Measurements from ENCODE around the gene UGT8.
A peak's percentile ranks its signal among the peaks of the same experiment; 100 is the strongest.
"Not testable (repeated sequence)": the region's sequence is repeated elsewhere in the genome, so short reads cannot be mapped to it uniquely, and the experiment has no call there.

Gene UGT8

DNA sequence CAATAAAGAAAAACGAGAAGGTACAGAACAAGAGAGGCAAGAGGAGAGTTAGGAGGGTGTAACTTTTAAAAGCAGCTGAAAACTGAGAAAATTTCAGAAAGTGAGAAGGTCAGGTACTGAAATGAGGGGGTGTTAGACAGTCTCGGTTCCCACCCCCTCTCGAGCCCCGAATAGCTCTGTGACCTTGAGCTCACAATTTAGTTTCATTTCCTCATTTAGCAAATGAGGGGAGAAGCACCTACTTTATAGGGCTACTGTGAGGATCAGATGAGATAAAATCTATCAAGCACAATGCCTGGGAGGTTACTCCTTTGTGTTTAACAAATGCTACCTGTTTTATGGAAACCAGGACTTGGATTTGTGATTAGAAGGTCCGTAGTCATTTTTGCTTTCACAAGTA, 4.9 kb downstream of the UGT8 start:
- DNase-seq (ENCODE audit: low read depth, low spot score), result no peak

DNA sequence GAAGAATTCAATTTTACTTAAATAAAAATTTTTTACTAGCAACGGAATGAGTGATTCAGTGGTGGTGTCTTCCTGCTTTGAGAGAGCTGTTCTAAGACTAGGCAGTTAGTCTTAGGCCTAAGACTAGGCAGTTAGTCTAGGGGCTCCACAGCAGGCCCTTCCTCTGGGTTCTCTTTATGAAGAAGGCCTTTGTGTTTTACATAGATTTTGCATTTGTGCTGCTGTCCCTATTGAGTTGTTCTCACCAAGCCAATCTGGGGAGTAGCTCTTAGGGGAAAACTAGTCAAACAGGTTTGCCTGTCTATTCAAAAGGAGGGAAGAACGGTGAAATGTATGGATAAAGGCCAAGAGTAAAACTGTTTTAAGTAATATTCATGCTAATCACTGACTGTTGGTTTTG, 7.6 kb downstream of the UGT8 start:
- no peak for DNase-seq (ENCODE audit: low read depth, low spot score)

DNA sequence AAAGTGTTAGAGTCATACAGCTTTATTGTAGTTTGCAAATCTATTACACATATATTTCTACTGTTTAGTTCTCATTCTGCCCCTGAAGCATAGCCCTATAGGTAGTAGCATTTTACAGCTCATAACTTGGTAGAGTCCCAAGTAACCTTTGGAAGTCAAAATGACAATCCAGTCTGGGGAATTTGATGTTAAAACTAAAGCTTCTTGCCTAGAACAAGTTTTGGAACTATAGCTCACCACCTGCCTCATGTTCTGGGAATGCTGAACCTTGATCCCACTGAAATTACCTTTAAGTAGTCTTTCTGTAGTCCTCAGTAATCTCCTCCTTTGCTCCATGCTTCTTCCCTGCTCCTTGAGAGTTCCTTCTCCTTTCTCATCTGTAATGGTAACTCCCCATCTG, 8.4 kb downstream of the UGT8 start:
- no peak for DNase-seq (ENCODE audit: low read depth, low spot score)

DNA sequence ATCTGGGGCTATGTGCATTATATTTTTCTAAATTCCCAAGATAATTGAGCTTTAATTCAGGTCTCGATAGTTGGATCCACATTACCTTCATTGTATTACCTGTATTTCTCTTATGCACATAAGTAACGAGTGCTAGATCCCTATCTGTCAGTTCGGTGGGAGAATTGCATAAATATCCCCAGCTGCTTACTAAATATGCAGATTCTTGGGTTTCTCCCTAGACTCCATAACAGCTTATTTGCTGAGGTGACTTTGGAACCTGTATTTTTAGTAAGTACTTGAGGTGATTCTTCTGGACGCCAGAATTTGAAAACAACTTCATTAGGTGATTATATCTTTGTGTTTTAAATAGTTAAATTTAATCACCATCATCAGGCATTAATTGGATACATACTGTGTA, 15.0 kb downstream of the UGT8 start:
- no peak for DNase-seq (ENCODE audit: low read depth, low spot score)

DNA sequence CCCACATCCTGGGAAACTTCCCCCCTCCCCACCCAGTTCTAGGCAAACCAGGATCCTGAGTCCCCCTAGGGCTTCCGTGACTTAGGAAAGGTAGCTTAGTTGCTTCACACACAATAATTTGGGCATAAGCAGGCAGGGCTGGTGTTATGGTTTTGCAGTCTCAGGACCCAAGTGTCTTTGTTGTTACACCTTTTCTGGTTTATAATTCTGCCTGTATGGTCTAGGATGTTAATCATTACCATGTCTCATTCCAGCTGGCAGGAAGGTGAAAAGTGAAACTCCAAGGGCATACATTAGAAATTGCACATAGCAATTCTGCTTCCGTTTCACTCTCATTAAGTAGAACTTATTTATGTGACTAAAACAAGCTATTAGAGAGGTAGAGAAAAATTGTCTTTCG, 16.8 kb downstream of the UGT8 start:
- DNase-seq (ENCODE audit: low read depth, low spot score), result no peak

DNA sequence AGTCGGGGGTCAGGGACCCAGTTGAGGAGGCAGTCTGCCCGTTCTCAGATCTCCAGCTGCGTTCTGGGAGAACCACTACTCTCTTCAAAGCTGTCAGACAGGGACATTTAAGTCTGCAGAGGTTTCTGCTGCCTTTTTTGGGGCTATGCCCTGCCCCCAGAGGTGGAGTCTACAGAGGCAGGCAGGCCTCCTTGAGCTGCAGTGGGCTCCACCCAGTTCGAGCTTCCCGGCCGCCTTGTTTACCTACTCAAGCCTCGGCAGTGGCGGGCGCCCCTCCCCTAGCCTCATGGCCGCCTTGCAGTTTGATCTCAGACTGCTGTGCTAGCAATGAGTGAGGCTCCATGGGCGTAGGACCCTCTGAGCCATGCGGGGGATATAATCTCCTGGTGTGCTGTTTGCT, 17.4 kb downstream of the UGT8 start:
- DNase-seq (ENCODE audit: low read depth, low spot score), result not testable (repeated sequence)

DNA sequence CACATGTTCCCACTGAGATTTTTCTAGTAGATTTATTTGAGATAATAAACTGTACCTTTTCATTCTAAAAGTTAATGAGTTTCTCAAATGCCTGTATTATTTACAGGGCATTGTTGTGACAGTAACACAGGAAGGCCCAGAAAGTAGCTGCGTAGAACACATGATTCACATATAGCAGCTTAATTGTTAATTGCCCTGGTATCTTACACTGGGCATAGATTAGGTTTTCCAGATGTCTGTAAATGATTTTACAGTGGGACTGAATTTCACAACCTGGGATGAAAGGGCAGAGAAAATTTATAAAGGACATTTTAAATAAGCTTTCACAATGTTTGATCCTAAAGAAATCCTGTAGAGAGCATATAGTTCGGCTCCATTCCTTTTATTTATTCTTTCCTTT, 27.6 kb downstream of the UGT8 start:
- no peak for DNase-seq (ENCODE audit: low read depth, low spot score)

DNA sequence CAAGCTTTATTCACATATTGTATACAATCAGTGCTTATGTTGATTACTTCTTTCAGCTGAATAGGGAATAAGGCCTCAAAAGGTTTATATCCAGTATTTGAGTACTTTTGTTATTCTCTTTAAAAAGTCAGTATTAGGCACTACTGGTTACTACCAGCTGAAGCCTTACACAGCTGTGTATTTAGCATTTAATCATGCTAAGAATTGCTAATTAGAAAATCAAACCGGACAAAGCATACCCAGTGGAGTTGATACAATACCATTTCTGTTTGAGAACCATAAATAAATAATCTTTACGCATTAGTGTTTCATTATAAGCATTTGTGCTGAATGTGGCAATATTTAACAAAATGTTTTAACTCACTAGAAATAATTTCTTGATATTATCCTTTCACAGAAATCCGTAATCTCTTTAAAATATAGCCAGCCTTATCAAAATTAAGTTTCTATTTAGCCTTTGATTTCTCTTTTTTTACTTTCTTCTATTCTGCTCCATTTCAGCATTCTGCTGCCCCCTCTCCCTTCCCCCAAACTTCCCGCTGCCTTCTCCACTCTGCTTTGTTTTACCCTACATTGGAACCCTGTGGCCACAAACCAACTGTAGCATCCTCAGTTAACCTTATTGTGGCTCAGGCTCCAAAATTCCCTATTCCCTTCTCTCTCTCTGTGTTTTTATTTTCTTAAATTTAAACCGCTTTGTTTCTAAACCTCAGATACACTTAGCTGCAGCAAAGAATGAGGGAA, 37.8 kb downstream of the UGT8 start:
- no peak for DNase-seq (ENCODE audit: low read depth, low spot score)

DNA sequence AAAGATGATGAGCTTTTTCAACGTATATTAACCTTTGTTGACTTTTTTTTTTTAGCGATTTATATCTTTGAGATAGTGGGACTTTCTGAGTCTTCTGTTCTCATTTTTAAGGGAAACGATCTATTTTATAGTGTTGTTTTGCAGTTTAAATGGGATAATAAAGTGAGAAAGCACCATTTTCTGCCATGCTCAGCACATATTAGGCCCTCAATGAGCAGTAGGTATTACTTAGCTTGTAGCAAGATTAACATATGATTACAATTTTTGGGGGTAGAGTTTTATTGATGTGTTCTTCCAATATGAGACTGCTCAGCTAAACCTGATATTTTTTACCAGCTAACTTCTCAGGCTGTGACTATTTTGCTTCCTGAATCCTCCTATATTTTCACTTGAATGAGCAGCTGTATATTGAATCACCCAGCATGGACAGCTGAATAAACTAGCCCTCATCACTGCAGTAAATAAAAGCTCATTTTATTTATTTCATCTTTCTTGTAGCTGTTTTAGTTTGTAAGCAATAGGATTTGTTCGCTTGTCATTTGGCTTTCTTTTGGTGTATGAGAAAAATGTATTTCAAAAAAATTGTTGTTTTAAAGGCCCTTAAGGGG, 43.7 kb downstream of the UGT8 start:
- no peak for DNase-seq (ENCODE audit: low read depth, low spot score)

DNA sequence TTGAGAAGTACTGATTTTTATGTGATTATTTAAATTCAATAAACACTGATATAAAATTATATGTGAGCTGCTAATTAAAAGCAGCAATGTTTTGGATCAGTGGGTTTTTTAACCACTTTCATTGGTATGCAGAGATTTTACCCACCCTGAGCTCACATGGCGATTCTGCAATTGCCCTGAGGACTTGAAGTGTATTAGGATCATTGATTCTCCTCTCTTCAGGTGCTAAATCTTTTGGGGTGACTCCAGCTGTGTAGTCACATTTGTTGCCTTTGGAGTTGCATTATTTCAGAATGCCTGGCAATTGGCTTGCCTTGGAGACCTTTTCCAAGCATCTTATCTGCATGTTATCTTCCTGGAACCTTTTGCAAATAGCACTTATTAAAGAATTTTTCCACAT, 51.3 kb downstream of the UGT8 start:
- no peak for DNase-seq (ENCODE audit: low read depth, low spot score)

DNA sequence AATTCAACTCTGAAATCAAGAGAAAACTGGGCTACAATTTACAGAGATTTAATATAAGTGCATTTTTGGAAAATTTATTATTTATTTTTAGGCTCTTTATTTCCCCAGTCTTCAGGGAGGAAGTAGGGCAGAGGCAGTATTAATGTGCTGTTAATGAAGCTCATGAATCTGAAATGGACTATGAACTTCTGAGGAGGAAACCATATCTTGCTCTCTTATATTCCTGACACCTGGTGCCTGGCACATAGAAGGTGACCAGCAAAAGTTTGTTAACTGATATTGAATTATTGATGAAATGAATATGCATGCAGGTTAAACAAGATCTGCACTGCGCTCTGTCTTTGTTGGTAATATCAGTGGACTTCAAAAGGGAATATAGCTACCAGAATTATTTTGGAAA, 55.1 kb downstream of the UGT8 start:
- no peak for DNase-seq (ENCODE audit: low read depth, low spot score)

DNA sequence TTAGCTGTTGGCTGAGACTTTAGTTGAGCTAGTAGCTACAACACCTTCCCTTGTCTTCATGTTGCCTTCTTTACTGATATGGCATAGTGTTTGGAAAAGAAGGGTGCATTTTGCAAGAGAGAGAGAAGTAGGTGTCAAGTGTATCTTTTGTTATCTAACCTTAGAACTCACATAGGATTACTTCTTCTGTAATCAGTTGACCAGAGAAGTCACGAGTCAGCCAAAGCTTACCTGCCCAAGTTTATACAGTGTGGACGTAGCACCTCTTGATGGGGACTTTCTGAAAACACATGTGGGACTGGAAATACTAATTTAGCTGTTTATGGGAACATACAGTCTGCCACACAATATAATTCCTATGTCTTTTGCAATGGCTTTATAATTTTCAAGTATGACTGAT, 56.0 kb downstream of the UGT8 start:
- DNase-seq (ENCODE audit: low read depth, low spot score), result no peak

DNA sequence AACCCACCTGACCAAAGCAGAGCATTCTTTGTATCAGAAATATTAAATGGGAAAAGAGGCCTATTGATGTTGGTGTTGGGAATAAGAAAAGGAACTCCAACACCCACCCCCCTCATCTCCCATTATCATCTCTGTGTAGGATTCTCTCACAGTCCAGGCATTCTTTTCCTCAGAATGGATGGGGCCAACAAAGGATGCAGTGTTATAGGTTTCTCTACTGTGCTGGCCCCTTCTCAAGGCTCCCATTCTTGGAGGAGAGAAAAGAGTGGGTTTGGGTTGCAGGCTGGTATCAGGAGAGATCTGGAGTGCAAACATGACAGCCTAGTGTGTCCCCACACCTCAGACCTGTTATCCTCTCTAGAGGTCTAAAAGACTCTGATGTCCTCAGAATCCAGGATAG, 59.6 kb downstream of the UGT8 start:
- DNase-seq (ENCODE audit: low read depth, low spot score), result no peak

DNA sequence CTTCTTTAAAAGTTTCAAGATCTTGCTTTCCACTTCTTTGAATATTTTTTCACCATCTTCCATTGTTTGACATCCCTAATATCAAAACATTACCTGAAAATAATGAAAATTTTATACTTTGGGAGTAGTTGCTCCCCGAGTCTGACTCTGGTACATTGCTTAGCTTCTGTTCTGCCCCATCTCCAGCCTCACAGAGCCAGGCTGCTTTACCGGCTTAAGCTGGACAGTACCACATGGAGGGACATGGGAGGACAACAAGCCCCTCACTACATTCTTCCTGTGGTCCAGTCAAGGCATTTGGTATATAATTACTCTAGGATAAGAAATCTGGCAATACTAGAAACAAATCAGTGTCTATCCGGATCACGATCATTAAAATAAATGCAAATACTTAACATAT, 60.2 kb downstream of the UGT8 start:
- no peak for DNase-seq (ENCODE audit: low read depth, low spot score)

DNA sequence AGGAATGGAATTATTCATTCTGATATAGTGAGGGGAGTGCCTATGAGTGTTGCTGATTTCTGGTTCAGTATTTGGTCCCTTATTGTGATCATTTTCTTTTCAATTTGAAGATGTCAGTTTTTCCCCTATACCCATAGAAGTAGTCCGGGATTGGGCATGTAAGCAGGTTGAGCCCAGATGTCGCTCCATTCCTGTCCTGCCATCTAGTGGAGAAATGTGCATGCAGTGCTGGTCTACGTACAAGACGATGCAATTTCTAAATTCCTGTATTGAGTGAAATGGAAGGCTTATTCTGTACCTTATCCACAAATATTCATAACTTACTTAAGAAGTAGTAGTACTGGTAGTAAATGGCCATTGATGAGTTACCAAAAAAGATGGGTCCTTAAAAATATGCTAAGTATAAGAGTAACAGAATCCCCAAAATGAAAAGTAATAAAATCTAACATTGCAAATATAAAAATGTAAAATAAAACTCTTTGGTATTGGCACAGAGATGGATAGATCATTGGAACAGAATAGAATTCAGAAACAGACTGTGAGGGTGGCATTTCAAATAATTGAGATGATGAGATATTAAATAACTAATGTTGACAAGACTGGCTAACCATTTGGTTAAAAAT, 60.9 kb downstream of the UGT8 start:
- DNase-seq (ENCODE audit: low read depth, low spot score), result peak; percentile 58

DNA sequence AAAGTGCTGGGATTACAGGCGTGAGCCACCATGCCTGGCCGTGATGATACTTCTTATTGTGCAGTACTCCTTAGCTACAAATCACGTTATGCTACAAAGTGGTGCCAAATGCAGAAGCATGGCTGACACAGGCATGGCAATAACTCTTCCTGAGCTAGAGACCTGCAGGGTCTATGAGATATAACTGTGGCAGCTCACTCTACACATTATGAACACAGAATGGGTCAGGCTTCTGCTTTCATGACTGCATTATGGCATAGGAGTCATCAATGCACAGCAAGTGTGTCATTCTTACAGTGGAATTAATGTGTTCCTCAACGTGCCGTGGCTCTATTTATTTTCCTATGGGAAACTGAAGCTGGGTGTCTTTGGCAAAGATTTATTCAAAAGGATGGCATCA, 64.5 kb downstream of the UGT8 start:
- DNase-seq (ENCODE audit: low read depth, low spot score), result no peak

DNA sequence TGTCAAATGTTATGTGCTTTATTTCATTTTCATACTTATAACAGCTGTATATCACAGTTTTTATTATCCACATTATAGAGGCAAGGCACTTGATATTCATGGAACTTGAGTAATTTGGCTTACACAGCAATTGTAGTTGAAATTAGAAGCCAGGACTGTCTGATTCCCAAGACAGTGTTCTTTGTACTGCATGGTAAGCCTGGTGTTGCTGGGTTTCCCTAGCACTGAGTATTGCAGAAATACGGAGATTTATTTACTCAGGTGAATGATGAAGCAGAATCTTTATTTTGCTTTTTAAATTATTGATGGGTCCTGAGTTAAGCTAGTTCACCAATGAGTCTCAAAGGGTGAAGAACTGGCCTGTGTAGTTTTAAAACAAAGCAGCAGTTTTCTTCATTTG, 70.0 kb downstream of the UGT8 start:
- DNase-seq (ENCODE audit: low read depth, low spot score), result no peak

DNA sequence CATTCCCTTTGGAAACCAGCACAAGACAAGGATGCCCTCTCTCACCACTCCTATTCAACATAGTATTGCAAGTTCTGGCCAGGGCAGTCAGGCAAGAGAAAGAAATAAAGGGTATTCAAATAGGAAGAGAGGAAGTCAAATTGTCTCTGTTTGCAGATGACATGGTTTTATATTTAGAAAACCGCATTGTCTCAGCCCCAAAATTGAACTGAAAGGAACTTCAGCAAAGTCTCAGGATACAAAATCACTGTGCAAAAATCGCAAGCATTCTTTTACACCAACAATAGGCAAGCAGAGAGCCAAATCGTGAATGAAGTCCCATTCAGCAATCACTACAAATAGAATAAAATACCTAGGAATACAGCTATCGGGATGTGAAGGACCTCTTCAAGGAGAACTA, 72.1 kb downstream of the UGT8 start:
- not testable (repeated sequence) for DNase-seq (ENCODE audit: low read depth, low spot score)

DNA sequence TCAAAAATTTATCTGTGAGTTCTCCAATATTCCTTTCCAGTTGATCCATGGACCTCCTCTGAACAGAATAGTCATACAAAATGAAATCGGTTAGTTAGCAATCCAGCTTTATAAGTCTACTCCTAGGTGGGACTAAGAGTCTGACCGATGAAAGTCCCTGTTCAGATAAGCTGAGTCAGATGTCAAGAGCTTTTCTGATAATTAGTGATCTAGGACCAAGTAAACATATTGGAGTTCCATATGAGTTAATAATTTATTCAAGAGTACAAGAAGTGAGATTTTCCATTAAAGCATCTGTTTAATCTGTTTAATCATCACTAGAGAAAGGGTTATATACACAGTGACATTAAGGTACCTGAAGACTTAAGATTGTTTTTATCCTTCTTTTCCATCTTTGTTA, 74.7 kb downstream of the UGT8 start:
- no peak for DNase-seq (ENCODE audit: low read depth, low spot score)

DNA sequence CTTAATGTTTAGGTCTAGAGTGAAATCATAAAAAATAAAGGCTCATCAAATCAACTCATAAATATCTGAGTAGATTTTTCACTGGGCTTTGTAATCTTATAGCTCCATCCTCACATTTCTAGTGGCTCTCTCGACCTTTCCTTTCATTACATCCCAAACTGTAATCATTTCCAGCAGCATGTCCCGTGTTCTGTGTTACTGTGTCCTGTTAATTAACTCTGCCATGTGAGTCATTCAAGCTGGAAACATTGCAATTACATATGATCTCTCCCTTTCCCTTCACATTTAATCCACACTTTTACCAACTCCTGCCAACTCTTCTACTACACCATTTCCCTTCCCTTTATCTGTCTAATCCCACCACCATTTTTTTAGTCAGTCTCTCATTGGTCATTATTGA, 75.5 kb downstream of the UGT8 start:
- DNase-seq (ENCODE audit: low read depth, low spot score), result no peak

DNA sequence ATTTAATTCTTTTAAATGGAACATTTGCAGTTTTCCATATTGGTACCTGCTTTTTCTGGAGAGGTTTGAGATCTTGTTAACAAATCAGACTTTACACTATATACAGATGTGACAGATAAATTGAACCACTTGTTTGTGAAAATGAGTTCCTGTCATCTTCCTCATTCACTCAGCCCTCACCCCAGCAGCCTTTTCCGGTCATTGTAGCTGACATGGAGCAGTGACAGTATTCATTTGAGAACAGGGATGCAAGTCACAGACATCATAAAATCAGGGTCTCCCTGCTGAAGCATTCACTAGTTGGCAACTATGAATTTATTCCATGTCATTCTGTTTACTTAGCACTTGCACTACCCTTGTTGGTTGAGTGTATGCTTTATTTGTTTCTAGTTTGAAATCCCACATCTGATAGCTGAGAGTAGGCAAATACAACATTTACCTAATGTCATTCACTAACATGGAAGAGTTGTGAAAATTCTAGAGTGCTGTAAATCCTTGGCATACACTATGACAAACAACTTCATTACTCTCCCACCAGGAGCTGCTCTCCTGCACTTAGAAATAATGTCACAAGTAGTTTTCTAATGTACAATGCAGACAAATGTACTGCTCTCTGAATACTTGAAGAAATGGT, 78.9 kb downstream of the UGT8 start:
- no peak for DNase-seq (ENCODE audit: low read depth, low spot score)

DNA sequence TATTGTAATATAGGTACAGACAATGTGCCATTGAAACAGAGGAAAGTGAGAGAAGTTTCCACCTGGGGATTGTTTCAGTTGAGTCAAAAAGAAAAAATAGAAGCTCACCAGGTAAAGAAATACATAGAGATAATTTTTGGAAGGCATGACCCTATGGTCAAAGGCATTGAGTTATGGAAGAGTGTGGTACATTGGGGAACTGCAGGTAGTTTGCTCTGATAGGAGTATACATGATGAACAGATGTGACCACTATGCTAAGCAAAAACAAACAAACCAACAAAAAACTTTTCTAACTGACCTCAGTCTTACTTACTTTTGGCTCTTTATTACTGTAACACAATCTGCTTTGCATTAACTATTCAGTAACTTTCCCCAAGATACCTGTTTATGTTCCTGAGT, 85.9 kb downstream of the UGT8 start:
- no peak for DNase-seq (ENCODE audit: low read depth, low spot score)

DNA sequence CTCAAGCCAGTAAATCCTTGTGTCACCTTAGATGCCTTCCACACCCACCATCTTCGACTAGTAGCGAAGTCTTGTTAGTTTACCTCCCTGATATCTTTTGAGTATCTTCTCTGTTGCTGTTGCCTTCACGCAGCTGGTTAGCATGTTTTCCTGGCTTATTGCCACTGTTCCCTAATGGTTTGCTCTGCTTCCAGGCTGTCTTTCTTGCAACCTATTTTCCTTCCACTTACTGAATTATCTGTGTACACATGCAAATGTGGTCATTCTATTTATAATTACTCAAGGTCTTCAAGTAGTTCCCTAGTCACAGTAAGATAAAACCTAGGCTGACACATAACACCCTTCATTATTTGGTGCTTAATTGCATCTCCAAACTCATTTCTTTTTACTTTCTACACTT, 89.5 kb downstream of the UGT8 start:
- no peak for DNase-seq (ENCODE audit: low read depth, low spot score)

All from smooth muscle cell of the brain vasculature (primary cell).